GM12873 (cell line): ENCODE data around the gene SUN2.

Source experiments
- TF ChIP-seq, protein P1 (sequence below): IDR thresholded peaks from 2 replicates; pipeline ENCODE4 v1.5.1; 2012; ENCODE audit warnings: low read depth, mild to moderate bottlenecking, moderate library complexity, low read length, control low read depth; ENCODE audit not compliant: insufficient read depth; ENCODE audit errors: missing control alignments

Gene SUN2

DNA sequence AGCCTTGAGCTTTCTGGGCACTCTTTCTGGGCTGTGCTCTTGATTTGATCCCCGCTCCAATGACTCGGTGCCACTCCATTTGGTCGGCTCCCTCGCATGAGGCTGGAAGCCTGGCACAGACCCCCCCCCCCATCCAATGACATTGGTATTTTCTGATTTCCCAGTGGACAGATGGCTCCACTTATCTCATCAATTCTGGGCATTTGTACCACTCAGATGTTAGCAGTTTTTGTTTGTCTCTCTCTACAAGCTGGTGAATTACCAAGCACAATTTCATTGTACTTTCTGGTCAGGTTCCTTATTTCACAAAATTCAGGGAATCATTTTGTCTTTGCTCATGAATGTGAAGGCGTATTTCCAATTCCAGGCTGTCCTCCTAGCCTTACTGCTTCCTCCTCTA lies 29.1 kb upstream of the SUN2 start:
- TF ChIP-seq, protein P1, sequence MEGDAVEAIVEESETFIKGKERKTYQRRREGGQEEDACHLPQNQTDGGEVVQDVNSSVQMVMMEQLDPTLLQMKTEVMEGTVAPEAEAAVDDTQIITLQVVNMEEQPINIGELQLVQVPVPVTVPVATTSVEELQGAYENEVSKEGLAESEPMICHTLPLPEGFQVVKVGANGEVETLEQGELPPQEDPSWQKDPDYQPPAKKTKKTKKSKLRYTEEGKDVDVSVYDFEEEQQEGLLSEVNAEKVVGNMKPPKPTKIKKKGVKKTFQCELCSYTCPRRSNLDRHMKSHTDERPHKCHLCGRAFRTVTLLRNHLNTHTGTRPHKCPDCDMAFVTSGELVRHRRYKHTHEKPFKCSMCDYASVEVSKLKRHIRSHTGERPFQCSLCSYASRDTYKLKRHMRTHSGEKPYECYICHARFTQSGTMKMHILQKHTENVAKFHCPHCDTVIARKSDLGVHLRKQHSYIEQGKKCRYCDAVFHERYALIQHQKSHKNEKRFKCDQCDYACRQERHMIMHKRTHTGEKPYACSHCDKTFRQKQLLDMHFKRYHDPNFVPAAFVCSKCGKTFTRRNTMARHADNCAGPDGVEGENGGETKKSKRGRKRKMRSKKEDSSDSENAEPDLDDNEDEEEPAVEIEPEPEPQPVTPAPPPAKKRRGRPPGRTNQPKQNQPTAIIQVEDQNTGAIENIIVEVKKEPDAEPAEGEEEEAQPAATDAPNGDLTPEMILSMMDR: no peak

DNA sequence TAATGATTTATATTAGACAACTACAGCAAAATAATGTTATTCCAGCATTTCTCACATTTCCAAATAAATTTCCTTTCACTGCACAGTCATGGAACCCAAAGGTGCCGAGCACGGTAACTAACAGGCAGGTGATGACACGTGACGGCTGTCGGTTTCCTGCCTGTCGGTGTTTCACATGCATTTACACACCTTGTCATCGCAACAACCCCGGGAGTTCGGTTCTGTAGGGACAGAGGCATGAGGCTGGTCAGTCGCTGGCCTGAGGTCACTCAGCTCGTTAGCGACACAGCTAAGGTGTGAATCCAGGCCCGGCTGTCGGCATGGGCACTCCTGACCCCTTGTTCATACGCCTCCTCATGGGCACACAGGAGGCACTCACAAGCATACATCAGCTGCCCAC lies 28.2 kb upstream of the SUN2 start:
- TF ChIP-seq, protein P1: no peak

DNA sequence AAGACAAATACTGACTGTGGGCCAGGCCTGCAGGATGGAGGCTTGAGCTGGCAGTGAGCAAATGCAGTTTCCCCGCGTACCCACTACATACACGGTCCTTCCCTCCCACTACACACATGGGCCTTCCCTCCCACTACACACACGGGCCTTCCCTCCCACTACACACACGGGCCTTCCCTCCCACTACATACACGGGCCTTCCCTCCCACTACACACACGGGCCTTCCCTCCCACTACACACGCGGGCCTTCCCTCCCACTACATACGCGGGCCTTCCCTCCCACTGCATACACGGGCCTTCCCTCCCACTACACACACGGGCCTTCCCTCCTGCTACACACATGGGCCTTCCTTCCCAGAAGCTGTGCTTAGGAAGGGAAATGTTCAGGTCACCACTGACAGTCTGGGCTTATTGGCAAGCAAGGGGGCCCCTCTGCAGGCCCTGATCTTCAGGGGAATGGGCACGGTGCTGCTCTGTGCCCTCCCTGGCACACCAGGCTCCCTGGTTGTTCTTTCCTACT lies 27.4 kb upstream of the SUN2 start:
- TF ChIP-seq, protein P1: no peak

GRCh38 chr22:38782402-38783094 lies 26.8 kb upstream of the SUN2 start:
- TF ChIP-seq, protein P1: no peak

DNA sequence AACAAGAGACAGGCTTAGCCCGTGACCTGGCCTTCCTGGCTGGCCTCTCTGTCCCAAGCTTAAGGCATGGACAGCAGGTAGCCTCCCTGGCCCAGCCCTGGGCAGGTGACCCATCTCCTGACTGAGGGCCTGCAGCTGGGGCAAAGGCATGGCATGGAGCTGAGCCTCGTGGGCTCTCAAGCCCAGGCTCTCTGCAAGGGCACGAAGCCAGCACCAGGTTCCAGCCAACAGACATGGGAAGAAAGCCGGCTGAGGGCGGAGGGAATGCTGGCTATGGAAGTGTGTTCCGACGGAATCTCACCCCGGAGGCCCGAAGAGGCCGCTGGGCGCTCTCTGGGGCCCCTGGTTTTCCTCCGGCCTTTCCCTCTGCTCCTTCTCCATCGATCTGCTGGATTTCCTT lies 25.2 kb upstream of the SUN2 start:
- TF ChIP-seq, protein P1: no peak

DNA sequence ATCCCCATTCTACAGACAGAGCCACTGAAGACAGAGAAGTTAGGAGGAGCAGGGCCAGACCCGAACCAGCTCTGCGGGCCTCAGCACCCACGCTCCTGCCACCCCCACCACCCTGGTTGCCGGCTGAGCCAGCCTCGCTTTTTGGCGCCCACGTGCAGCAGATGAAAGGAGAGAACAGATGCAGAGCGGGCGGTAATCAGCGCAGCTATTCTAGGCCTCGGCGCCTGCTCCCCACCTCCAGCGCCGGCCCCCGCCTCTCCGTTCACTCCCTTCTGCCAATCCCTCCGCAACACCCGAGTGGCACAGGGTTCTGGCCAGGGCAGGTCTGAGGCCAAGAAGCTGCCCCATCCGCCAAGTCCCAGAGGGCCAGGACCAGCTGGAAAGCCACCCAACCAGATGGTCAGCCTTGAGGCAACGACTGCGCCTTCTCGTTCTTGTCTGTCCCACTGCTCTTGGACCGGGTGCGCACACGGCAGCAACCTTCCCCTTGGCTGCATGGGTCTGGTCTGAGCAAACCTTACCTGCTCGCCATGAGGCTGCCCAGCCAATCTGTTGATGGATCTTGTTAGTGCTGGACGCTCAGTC lies 21.4 kb upstream of the SUN2 start:
- TF ChIP-seq, protein P1: no peak

DNA sequence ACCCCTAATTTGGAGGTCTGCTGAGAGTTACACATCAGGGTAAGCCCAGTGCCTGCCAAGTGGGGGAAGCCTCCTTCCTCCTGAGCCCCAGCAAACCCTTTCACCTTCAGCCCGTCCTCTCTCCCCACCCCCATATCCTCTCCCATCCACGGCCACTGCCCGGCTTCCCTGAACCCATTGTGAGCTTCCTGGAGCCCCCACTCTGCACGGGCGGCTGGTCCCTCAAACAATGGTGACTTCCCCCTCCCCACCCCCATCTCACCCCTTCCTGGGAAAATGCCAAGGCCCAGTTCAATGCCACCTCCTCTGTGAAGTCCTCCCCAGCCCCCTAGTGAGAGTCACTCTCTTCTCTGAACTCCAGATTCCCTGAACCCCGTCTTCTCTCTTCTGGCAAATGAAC lies 20.3 kb upstream of the SUN2 start:
- TF ChIP-seq, protein P1: no peak
